Endothelial cell of umbilical vein (primary cell): ENCODE data around the gene NTN1. TPM values are rescaled to one million over a fixed set of nuclear protein-coding genes. Genes with fewer than 3 reads are reported as not detected.

Source experiments
- BruUV-seq: library from RNA; stranded (reverse); fragments of 400-500 nt; replicated peaks from 2 replicates; lab custom pipeline; 2021; lab: Mats Ljungman, UMichigan
- CTCF ChIA-PET: fragments of 300-600, 350-600 bp; sonication (Branson Sonifier 250); formaldehyde crosslinking; loops from one replicate; lab custom pipeline; 2021; ENCODE audit warnings: antibody characterized with exemption, inconsistent platforms; lab: Charles Lee
- POLR2A ChIA-PET: fragments of 300-600, 350-600 bp; sonication (Branson Sonifier 250); formaldehyde crosslinking; loops from one replicate; lab custom pipeline; 2021; ENCODE audit warnings: antibody characterized with exemption, inconsistent platforms; lab: Charles Lee
- DNase-seq: peaks from one replicate; pipeline ENCODE4 v3.0.0-alpha.2; 2011; ENCODE audit warnings: low read depth, low spot score
- FAIRE-seq: peaks from 2 replicates; lab custom pipeline; 2011; peaks lifted over from hg19 to GRCh38; lab: Jason Lieb, UNC
- H2AFZ ChIP-seq: 2 replicates; pipeline ENCODE4 v1.6.0; 2012; ENCODE audit warnings: low read depth, low read length, control low read depth, inconsistent platforms
- H3K27ac ChIP-seq: 2 replicates; pipeline ENCODE4 v1.5.1; 2011; ENCODE audit warnings: low read depth, mild to moderate bottlenecking, control low read depth, low read length, moderate library complexity; ENCODE audit not compliant: insufficient read depth
- H3K27me3 ChIP-seq, 2 experiments: 2 replicates each; pipeline versions ENCODE4 v1.6.0 to v1.6.1; 2011; ENCODE audit warnings: low read length in 2 of 2, mixed read lengths in 1 of 2; ENCODE audit not compliant: control insufficient read depth in 2 of 2, insufficient read depth in 2 of 2
- H3K36me3 ChIP-seq, 2 experiments: 2 replicates in 1 of 2; 3 replicates in 1 of 2; pipeline ENCODE4 v1.5.1; 2011; ENCODE audit warnings: low read length in 2 of 2, mild to moderate bottlenecking in 1 of 2, moderate library complexity in 1 of 2; ENCODE audit not compliant: control insufficient read depth in 2 of 2, insufficient read depth in 2 of 2; ENCODE audit errors: extremely low read depth in 1 of 2
- H3K4me1 ChIP-seq: 3 replicates; pipeline ENCODE4 v1.5.1; 2011; ENCODE audit warnings: mild to moderate bottlenecking, low read length; ENCODE audit not compliant: control insufficient read depth, insufficient read depth; ENCODE audit errors: extremely low read depth
- H3K4me2 ChIP-seq: 2 replicates; pipeline ENCODE4 v1.6.1; 2011; ENCODE audit warnings: low read length, control low read depth, mixed read lengths; ENCODE audit not compliant: insufficient read depth
- H3K4me3 ChIP-seq, 3 experiments: fragments of 200-600 bp in 1 of 3; sonication (generic), shearing (Covaris generic) in 1 of 3; replicated peaks in 1 of 3; 2 replicates each; pipeline ENCODE4 v1.5.1; 2011 to 2016; ENCODE audit warnings: control low read depth in 3 of 3, low read length in 3 of 3, mild to moderate bottlenecking in 2 of 3, inconsistent platforms in 1 of 3, low read depth in 1 of 3, moderate library complexity in 1 of 3; ENCODE audit not compliant: insufficient read depth in 1 of 3
- H3K79me2 ChIP-seq: 2 replicates; pipeline ENCODE4 v1.6.0; 2012; ENCODE audit warnings: low read length, inconsistent platforms; ENCODE audit not compliant: control insufficient read depth, insufficient read depth
- H3K9ac ChIP-seq: replicated peaks from 2 replicates; pipeline ENCODE3; 2011; ENCODE audit warnings: low read length, control low read depth; ENCODE audit not compliant: insufficient read depth; ENCODE audit errors: extremely low read depth
- H3K9me1 ChIP-seq: replicated peaks from 3 replicates; pipeline ENCODE4 v1.6.0; 2011; ENCODE audit warnings: mild to moderate bottlenecking, low read length; ENCODE audit not compliant: control insufficient read depth, insufficient read depth; ENCODE audit errors: extremely low read depth
- H3K9me3 ChIP-seq: replicated peaks from 2 replicates; pipeline ENCODE4 v1.5.1; 2012; ENCODE audit warnings: low read length, inconsistent platforms; ENCODE audit not compliant: control insufficient read depth, insufficient read depth
- H4K20me1 ChIP-seq: replicated peaks from 2 replicates; pipeline ENCODE3; 2011; ENCODE audit warnings: mild to moderate bottlenecking, low read length; ENCODE audit not compliant: control insufficient read depth, insufficient read depth; ENCODE audit errors: extremely low read depth
- EZH2 ChIP-seq: IDR thresholded peaks from 2 replicates; pipeline ENCODE4 v1.6.1; 2012; ENCODE audit warnings: borderline replicate concordance, low read depth, mild to moderate bottlenecking, moderate library complexity, low read length, inconsistent platforms; ENCODE audit not compliant: severe bottlenecking
- FOS ChIP-seq: IDR thresholded peaks from 2 replicates; pipeline ENCODE4 v1.6.1; 2011; ENCODE audit warnings: mild to moderate bottlenecking, low read length, moderate library complexity, borderline replicate concordance; ENCODE audit not compliant: insufficient read depth
- GATA2 ChIP-seq: IDR thresholded peaks from 2 replicates; pipeline ENCODE4 v1.7.0; 2011; ENCODE audit warnings: low read depth, mild to moderate bottlenecking, moderate library complexity, mixed read lengths, low read length; ENCODE audit not compliant: insufficient read length, insufficient read depth
- JUN ChIP-seq: IDR thresholded peaks from 2 replicates; pipeline ENCODE4 v1.6.1; 2011; ENCODE audit warnings: borderline replicate concordance, low read depth; ENCODE audit not compliant: insufficient read length, insufficient read depth
- MYC ChIP-seq: IDR thresholded peaks from one replicate; pipeline ENCODE4 v1.6.1; 2011; ENCODE audit warnings: mild to moderate bottlenecking, low read depth, low read length
- POLR2A ChIP-seq: IDR thresholded peaks from 2 replicates; pipeline ENCODE4 v1.6.1; 2012; ENCODE audit warnings: low read depth, mild to moderate bottlenecking, control low read depth, low read length
- POLR2AphosphoS5 ChIP-seq: IDR thresholded peaks from 2 replicates; pipeline ENCODE4 v1.6.1; 2012; ENCODE audit warnings: low read depth, mild to moderate bottlenecking, control low read depth, low read length, moderate library complexity; ENCODE audit not compliant: insufficient read depth
- dilution Hi-C: fragments of 300-500 bp; cut with MboI; formaldehyde crosslinking; loops from one replicate; pipeline ENCODE4 v1.15.0; 2019; ENCODE audit warnings: low sequenced_read_pairs; ENCODE audit not compliant: extremely low pct_ligation_motif_present
- intact Hi-C: fragments of 100-400 bp; cut with micrococcal nuclease; formaldehyde crosslinking; loops from one replicate; pipeline ENCODE4 v1.10.0; 2022
- polyA plus RNA-seq, 4 experiments: library from polyadenylated mRNA; depleted of rRNA in 3 of 4; stranded (reverse) in 3 of 4; unstranded in 1 of 4; fragments of >200 nt; gene quantifications; 2 replicates each; pipeline versions ENCODE4 v1.2.1 to v1.2.3, GENCODE V29; 2011 to 2012; ENCODE audit warnings: missing spikeins in 1 of 4
- total RNA-seq: library from RNA; stranded (reverse); gene quantifications from 2 replicates; pipeline ENCODE4 v1.2.3, GENCODE V29; 2021
- TF ChIP-seq, protein P1 (sequence below): IDR thresholded peaks from 2 replicates; pipeline ENCODE4 v1.6.1; 2011; ENCODE audit not compliant: insufficient read depth, insufficient read length
- TF ChIP-seq, protein P2 (sequence below), 2 donors: IDR thresholded peaks; 1 replicate in 1 of 2; 2 replicates in 1 of 2; pipeline ENCODE4 v1.5.1; 2011; ENCODE audit warnings: low read length in 2 of 2, mild to moderate bottlenecking in 2 of 2, moderate library complexity in 2 of 2, control low read depth in 1 of 2, inconsistent platforms in 1 of 2, low read depth in 1 of 2; ENCODE audit not compliant: insufficient read depth in 1 of 2; ENCODE audit errors: extremely low read depth in 1 of 2

Gene NTN1
- total and polyA plus RNA-seq, 2 donors (not counting 3 experiments of a cell fraction or from before 2014, with no cell fraction given), result 0.10 to 0.18 TPM

DNA sequence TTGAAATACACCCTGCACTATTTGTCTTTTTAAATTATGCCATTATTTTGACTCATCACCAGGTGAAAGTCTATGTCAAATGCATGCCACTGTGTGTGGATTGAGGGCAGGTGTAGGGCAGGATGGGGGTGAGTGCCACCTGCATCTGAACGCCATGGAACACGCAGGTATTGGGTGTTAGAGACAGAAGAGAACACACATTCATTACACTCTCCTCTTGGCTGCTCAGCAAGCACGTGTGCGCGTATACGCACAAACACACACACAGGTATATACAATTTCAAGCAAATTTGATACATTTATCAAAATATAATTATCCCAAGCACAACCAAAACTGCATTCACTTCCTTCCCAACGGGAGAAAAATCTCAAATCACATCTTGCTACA, 268.9 kb downstream of the NTN1 start:
- Histone ChIP-seq H3K9me3 (no peaks in the 10 kb centered on the region), H3K36me3 (no peaks in the 10 kb centered on the region), H3K79me2 (no peaks in the 10 kb centered on the region), H4K20me1 (no peaks in the 10 kb centered on the region), H3K9me1 (no peaks in the 10 kb centered on the region), H2AFZ (no peak overlapping the region), H3K27me3 (no peaks in the 10 kb centered on the region), H3K4me3 (no peak overlapping the region), H3K27ac (no peak overlapping the region), H3K9ac (no peak overlapping the region), H3K4me2 (no peak overlapping the region), H3K4me1 (no peaks in the 10 kb centered on the region)
- BruUV-seq, result no TSS peak
- CTCF ChIA-PET, result interaction anchor here (2.0 to 2.8 kb wide), 2 partner anchors 11 to 20 kb away, joined by 6 to 14 read pairs; no protein-coding TSS in a partner anchor
- TF ChIP-seq POLR2AphosphoS5 (no peak), POLR2A (no peak), FOS (no peak), JUN (no peak), EZH2 (no peak), GATA2 (no peak), MYC (no peak)
- TF ChIP-seq, protein P1, sequence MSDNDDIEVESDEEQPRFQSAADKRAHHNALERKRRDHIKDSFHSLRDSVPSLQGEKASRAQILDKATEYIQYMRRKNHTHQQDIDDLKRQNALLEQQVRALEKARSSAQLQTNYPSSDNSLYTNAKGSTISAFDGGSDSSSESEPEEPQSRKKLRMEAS, result no peak
- TF ChIP-seq, protein P2, sequence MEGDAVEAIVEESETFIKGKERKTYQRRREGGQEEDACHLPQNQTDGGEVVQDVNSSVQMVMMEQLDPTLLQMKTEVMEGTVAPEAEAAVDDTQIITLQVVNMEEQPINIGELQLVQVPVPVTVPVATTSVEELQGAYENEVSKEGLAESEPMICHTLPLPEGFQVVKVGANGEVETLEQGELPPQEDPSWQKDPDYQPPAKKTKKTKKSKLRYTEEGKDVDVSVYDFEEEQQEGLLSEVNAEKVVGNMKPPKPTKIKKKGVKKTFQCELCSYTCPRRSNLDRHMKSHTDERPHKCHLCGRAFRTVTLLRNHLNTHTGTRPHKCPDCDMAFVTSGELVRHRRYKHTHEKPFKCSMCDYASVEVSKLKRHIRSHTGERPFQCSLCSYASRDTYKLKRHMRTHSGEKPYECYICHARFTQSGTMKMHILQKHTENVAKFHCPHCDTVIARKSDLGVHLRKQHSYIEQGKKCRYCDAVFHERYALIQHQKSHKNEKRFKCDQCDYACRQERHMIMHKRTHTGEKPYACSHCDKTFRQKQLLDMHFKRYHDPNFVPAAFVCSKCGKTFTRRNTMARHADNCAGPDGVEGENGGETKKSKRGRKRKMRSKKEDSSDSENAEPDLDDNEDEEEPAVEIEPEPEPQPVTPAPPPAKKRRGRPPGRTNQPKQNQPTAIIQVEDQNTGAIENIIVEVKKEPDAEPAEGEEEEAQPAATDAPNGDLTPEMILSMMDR (IDR thresholded peaks at IDR 0.05; ENCODE audit: extremely low read depth in 1 of 2, insufficient read depth in 1 of 2, low read depth in 1 of 2, low read length in 2 of 2), result no peak
- no peak for DNase-seq
- intact Hi-C loops (loop anchor here (5.0 kb wide), 1 partner anchor 298 kb away; no protein-coding TSS in a partner anchor), dilution Hi-C loops (no loop called here)
- no peak for FAIRE-seq
- POLR2A ChIA-PET, result no interaction called here
